GM18519 (cell line): Measurements from ENCODE around the gene PCDHA1.
"Not testable (repeated sequence)": the region's sequence is repeated elsewhere in the genome, so short reads cannot be mapped to it uniquely, and the experiment has no call there.

Source experiments
- ATAC-seq: cut with Tn5 transposase; IDR thresholded peaks from one replicate; pipeline ENCODE4 v1.9.1; 2021; ENCODE audit warnings: mild to moderate bottlenecking, moderate library complexity; ENCODE audit not compliant: unreplicated experiment, low FRiP score

The PCDHA1 gene

GRCh38 chr5:140806834-140807775 lies 21.2 kb downstream of the PCDHA1 start, which contains the start of gene PCDHA4:
PCDHA4 (plus strand) TSS chr5:140807068.
- ATAC-seq: no peak

GRCh38 chr5:140808241-140808888 lies 22.4 kb downstream of the PCDHA1 start:
- not testable (repeated sequence) for ATAC-seq

DNA sequence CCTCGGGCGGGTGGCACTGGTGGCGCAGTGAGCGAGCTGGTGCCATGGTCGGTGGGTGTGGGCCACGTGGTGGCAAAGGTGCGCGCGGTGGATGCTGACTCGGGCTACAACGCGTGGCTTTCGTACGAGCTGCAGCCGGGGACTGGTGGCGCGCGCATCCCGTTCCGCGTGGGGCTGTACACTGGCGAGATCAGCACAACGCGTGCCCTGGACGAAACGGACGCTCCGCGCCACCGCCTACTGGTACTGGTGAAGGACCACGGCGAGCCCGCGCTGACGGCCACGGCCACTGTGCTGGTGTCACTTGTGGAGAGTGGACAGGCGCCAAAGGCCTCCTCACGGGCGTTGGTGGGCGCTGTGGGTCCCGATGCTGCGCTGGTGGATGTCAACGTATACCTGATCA lies 22.9 kb downstream of the PCDHA1 start:
- no peak for ATAC-seq

DNA sequence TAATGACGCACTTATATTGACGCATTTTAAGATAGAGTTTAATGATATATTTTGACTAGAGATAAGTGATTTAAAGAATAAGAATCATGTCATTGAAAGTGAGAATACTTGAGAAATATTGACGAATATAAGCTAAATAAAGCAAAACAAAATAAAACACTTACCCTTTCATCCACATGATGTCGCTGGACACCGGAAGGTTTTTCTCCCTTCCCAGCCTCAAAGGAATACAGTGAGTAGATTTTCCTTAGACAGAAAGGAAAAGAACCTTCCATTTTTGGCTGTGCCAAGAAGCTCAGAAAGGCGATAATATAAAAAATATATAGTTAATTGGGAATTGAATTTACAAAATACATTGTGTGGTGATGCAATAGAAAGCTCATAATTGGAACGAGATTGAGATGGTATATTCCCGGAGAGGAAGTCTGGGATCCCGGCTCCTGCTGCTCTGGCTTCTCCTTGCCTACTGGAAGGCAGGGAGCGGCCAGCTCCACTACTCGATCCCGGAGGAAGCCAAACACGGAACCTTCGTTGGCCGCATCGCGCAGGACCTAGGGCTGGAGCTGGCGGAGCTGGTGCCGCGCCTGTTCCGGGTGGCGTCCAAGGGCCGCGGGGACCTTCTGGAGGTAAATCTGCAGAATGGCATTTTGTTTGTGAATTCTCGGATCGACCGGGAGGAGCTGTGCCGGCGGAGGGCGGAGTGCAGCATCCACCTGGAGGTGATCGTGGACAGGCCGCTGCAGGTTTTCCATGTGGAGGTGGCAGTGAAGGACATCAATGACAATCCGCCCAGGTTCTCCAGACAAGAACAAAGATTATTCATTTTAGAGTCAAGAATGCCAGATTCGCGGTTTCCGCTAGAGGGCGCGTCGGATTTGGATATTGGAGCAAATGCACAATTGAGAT lies 35.7 kb downstream of the PCDHA1 start, which contains the start of gene PCDHA5:
Gene PCDHA5, plus strand, starts transcription at position 239 of the 906 bp plus-strand sequence.
- no peak for ATAC-seq

DNA sequence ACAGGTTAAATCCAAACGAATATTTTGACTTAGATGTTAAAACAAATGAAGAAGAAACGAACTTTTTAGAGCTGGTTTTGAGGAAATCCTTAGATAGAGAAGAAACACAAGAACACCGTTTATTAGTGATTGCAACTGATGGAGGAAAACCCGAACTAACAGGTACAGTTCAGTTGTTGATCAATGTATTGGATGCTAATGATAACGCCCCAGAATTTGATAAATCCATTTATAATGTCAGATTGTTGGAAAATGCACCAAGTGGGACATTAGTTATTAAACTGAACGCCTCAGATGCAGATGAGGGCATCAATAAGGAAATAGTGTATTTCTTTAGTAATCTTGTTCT lies 36.3 kb downstream of the PCDHA1 start:
- ATAC-seq: no peak

DNA sequence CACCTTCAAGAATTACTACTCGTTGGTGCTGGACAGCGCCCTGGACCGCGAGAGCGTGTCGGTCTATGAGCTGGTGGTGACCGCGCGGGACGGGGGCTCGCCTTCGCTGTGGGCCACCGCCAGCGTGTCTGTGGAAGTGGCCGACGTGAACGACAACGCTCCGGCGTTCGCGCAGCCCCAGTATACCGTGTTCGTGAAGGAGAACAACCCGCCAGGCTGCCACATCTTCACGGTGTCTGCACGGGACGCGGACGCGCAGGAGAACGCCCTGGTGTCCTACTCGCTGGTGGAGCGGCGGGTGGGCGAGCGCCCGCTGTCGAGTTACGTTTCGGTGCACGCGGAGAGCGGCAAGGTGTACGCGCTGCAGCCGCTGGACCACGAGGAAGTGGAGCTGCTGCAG lies 37.0 kb downstream of the PCDHA1 start:
- ATAC-seq: not testable (repeated sequence)

DNA sequence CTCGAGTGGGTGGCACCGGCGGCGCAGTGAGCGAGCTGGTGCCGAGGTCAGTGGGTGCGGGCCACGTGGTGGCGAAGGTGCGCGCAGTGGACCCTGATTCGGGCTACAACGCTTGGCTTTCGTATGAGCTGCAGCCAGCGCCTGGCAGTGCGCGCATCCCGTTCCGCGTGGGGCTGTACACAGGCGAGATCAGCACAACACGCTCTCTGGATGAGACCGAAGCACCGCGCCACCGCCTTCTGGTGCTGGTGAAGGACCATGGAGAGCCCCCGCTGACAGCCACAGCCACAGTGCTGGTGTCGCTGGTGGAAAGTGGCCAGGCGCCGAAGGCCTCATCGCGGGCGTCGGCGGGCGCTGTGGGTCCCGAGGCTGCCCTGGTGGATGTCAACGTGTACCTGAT lies 37.5 kb downstream of the PCDHA1 start:
- ATAC-seq: no peak

- no peak for ATAC-seq
Measured at GRCh38 chr5:140827704-140828361, 41.9 kb downstream of the PCDHA1 start, which contains the start of gene PCDHA6. PCDHA6 (plus strand) TSS chr5:140827960; CDS start chr5:140828092, 132 bp downstream.

GRCh38 chr5:140828362-140828737 lies 42.4 kb downstream of the PCDHA1 start:
- no peak for ATAC-seq

- not testable (repeated sequence) for ATAC-seq
Measured at GRCh38 chr5:140829511-140830501, 43.9 kb downstream of the PCDHA1 start.

GRCh38 chr5:140833993-140834392 lies 48.1 kb downstream of the PCDHA1 start, which contains the start of gene PCDHA7:
PCDHA7 (plus strand) TSS chr5:140834269; CDS start chr5:140834384, 115 bp downstream.
- no peak for ATAC-seq

DNA sequence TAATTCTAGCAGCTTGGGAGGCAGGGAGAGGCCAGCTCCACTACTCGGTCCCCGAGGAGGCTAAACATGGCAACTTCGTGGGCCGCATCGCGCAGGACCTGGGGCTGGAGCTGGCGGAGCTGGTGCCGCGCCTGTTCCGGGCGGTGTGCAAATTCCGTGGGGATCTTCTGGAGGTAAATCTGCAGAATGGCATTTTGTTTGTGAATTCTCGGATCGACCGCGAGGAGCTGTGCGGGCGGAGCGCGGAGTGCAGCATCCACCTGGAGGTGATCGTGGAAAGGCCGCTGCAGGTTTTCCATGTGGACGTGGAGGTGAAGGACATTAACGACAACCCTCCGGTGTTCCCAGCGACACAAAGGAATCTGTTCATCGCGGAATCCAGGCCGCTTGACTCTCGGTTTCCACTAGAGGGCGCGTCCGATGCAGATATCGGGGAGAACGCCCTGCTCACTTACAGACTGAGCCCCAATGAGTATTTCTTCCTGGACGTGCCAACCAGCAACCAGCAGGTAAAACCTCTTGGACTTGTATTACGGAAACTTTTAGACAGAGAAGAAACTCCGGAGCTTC lies 48.6 kb downstream of the PCDHA1 start:
- ATAC-seq: not testable (repeated sequence)

DNA sequence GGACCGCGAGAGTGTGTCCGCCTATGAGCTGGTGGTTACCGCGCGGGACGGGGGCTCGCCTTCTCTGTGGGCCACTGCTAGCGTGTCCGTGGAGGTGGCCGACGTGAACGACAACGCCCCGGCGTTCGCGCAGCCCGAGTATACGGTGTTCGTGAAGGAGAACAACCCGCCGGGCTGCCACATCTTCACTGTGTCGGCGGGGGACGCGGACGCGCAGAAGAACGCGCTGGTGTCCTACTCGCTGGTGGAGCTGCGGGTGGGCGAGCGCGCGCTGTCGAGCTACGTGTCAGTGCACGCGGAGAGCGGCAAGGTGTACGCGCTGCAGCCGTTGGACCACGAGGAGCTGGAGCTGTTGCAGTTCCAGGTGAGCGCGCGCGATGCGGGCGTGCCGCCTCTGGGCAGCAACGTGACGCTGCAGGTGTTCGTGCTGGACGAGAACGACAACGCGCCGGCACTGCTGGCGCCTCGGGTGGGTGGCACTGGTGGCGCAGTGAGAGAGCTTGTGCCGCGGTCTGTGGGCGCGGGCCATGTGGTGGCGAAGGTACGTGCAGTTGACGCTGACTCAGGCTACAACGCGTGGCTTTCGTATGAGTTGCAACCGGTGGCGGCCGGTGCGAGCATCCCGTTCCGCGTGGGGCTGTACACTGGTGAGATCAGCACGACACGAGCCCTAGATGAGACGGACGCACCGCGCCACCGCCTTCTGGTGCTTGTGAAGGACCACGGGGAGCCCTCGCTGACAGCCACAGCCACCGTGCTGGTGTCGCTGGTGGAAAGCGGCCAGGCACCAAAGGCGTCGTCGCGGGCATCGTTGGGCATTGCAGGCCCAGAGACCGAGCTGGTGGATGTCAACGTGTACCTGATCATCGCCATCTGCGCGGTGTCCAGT lies 49.9 kb downstream of the PCDHA1 start:
- no peak for ATAC-seq

GRCh38 chr5:140840978-140841962 lies 55.3 kb downstream of the PCDHA1 start, which contains the start of gene PCDHA8:
PCDHA8 (plus strand) TSS chr5:140841187; CDS start chr5:140841322, 135 bp downstream.
- no peak for ATAC-seq

GRCh38 chr5:140842798-140843733 lies 57.1 kb downstream of the PCDHA1 start:
- no peak for ATAC-seq
